ENCODE results near the gene GCK. TPM values are rescaled to one million over a fixed set of nuclear protein-coding genes. Genes with fewer than 3 reads are reported as not detected.

GCK gene
- total RNA-seq = 0.19 and 0.65 TPM in 2 replicates

GRCh38 chr7:44189286-44189992 lies at the start of gene GCK:
GCK (minus strand) TSS chr7:44189439; CDS start chr7:44188953, 486 bp downstream.

GRCh38 chr7:44200699-44201461 lies 11.6 kb upstream of the GCK start, which contains the start of gene YKT6:
YKT6 (plus strand) TSS chr7:44200978; CDS start chr7:44201136, 158 bp downstream.

GRCh38 chr7:44141221-44141850 lies 47.9 kb downstream of the GCK start, which contains the start of gene MYL7:
MYL7 (minus strand) TSS chr7:44141332; CDS start chr7:44141305, 27 bp downstream.

GRCh38 chr7:44123190-44124003 lies 65.8 kb downstream of the GCK start, which contains the start of gene POLD2:
POLD2 (minus strand) TSS chr7:44123548; CDS start chr7:44122053, 1,495 bp downstream.

GRCh38 chr7:44103923-44104859 lies 85.0 kb downstream of the GCK start, which contains the start of gene AEBP1:
AEBP1 (plus strand) TSS chr7:44104345; CDS start chr7:44104666, 321 bp downstream.

Small RNA genes within 50 kb of the gene (small RNA-seq; reads per million reads assigned to genes)
- gene RNA5SP230 = not detected

Other genes with a start within 250 kb of the GCK start
- gene SPDYE1, start 191.5 kb downstream of the GCK start, total RNA-seq = not detected in 2 replicates
- 140 and 144 TPM in 2 replicates for gene DBNL, start 144.7 kb downstream of the GCK start, total RNA-seq
- not detected in 2 replicates for gene PGAM2, start 123.9 kb downstream of the GCK start, total RNA-seq
- gene POLM, start 106.9 kb downstream of the GCK start, total RNA-seq = 16.9 and 27.8 TPM in 2 replicates
- gene AEBP1, start 85.1 kb downstream of the GCK start, total RNA-seq = 8.9 and 27.4 TPM in 2 replicates
- gene POLD2, start 65.9 kb downstream of the GCK start, total RNA-seq = 81.0 and 87.9 TPM in 2 replicates
- gene MYL7, start 48.1 kb downstream of the GCK start, total RNA-seq = not detected in 2 replicates
- gene YKT6, start 11.5 kb upstream of the GCK start, total RNA-seq = 128 and 138 TPM in 2 replicates
- 0.57 and 0.65 TPM in 2 replicates for gene CAMK2B, start 136.2 kb upstream of the GCK start, total RNA-seq